NCI-H82 treated with DMSO at 0.1 percent for 48 hours (cell line): ENCODE measurements around the gene LYSMD3.
"Not testable (repeated sequence)": the region's sequence is repeated elsewhere in the genome, so short reads cannot be mapped to it uniquely, and the experiment has no call there.

Source experiments
- DNase-seq: peaks from one replicate; lab custom pipeline; 2025; ENCODE audit not compliant: unreplicated experiment; lab: John Stamatoyannopoulos, UW

LYSMD3 gene

DNA sequence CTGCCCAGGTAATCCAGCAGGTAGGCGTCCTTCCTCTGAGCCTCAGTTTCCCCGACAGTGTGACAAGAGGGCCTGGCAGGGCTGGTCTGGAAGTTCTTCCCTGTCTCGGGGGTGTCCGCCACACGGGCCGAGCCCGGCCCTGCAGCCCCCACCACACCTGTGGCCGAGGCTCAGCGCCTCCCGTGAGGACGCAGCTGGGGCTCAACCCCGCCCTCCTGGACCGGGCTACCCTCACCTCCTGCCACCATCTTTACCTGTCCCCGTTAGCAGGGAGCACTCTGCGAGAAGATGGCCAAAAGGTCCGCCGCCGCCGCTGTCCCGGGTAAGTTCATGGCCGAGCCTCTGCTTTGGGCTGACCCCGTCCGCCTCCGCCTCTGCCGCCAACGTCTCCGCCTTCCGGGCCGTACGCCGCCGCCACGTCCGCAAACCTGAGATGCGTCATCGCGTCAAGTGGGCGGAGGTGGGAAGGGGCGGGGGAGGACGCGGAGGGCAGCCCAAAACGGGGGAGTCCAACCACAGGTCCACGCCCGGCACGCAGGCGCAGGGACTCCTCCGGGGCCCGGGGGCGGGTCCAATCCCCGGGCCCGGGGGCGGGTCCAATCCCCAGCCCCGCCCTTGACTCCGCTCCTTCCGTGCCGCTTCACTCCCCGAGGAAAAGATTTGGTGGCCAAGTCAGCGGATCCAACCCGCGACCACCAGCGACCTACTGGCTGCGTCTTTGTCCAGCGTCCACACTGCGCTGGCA lies at the start of gene LYSMD3:
Gene LYSMD3, minus strand, starts transcription at position 391 of the 745 bp plus-strand sequence. CDS start 4,295 bp downstream, outside the sequence.
- peak; percentile 79 for DNase-seq

DNA sequence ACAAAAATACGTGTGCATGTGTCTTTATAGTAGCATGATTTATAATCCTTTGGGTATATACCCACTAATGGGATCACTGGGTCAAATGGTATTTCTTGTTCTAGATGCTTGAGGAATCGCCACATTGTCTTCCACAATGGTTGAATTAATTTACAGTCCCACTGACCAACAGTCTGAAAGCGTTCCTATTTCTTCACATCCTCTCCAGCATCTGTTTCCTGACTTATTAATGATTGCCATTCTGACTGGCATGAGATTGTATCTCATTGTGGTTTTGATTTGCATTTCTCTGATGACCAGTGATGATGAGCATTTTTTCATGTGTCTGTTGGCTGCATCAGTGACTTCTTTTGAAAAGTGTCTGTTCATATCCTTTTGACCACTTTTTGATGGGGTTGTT lies 47.2 kb upstream of the LYSMD3 start:
- not testable (repeated sequence) for DNase-seq

DNA sequence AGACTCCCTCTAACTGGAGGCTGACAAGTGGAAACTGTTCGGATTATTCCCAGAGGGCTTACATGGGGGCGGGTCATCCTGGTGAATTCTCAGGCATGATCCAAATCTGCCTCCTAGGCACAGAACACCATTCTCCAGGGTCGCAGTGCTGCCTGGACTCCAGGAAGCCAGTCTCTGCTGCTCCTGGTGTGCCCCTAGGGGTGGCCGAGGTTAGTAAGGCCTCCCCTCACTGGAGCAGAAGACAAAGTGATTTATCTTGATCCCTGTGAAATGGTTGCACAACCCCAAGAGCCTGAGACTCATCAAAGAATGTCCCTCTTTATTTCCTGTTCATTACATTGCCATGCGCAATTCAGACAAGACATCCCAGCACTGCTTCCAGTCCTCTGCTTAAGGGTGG lies 46.3 kb upstream of the LYSMD3 start:
- no peak for DNase-seq

DNA sequence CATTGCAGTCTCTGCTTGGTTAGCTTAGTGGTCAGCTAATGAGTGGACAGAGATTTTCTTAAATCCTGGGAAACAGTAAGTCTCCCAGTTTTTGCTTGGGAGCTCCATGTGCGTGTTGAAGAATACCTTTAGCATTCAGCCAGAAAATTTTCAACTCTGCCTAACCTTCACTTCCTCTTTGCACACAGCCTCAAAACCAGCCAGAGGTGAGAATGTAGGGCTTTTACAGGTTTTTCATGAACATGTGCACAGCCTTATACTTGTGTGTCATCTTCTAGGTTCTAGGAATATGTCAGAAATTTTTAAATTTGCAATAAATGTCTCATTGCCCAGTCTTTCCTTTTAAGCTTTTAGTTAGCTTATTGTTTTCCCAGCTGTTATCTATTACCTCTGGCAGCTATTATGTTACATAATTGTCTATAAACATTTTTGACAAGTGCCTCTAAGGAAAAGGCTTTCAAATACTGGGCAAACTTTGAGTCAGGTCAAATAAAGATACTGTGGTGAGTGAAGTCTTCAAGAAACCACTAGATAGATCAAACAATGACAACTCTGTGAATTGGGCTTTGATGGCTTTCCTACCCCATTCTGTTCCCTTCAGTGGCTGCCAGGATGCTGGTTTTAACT lies 41.9 kb upstream of the LYSMD3 start:
- DNase-seq: no peak

DNA sequence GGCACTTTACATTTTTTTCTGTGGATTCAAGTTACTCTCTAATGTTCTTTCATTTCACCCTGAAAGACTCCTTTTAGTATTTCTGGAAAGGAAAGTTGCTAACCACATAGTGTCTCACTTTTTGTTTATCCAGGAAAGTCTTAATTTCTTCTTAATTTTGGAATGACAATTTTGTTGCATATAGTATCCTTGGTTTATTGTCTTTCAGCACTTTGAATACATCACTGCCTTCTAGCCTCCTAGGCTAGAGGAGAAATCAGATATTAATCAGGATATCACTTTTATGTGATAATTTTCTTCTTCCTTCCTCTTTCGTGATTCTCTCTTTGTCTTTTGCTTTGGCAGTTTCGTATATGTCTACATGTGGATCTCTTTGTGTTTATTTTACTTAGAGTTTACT lies 40.6 kb upstream of the LYSMD3 start:
- no peak for DNase-seq

DNA sequence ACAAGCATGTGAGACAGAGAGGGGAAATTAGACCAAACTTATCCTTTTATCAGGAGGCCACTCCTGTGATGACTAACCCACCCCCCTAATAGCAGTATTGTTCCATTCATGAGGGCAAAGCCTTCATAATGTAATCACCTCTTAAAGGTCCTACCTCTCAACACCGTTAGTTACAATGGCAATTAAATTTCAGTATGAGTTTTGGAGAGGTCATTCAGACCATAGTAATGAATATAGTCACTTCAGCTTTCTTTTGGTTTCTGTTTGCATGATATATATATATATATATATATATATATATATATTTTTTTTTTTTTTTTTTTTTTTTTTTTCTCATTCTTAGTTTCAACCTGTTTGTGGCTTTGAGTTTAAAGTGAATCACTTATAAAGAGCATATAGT lies 39.7 kb upstream of the LYSMD3 start:
- DNase-seq: no peak

DNA sequence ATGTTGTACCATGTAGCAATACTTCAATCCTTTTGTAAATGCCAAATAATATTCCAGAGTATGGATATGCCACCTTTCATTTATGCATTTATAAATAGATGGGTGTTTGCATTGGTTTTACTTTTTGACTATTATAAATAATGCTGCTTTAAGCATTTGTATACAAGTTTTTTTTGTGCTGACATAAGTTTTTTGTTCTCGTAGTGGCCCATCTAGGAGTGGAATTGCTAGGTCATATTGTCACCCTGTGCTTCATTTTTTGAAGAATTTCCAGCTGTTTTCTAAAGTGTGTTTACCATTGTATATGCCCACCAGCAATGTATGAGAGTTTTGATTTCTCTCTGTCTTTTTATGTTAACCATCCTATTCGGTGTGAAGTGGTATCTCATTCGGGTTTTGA lies 36.1 kb upstream of the LYSMD3 start:
- no peak for DNase-seq

DNA sequence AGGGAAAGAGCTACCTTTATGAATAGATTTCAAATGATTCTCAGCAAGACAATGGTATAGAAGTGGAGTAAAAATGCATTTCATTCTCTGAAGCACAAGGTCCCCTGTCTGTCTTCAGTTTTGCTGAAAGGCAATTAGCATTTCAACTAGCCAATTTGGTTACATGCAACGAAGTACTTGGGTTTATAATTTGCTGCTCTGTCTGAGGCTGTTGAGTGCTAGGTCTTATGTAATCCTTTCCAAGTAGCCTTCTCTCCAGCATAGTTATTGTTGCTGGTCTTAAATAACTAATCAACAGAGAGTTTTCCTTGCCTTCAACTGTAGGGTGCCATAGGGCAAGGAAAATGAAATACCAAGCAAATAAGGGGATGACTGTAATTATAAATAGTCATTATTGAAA lies 33.7 kb upstream of the LYSMD3 start:
- DNase-seq: peak; percentile 88

DNA sequence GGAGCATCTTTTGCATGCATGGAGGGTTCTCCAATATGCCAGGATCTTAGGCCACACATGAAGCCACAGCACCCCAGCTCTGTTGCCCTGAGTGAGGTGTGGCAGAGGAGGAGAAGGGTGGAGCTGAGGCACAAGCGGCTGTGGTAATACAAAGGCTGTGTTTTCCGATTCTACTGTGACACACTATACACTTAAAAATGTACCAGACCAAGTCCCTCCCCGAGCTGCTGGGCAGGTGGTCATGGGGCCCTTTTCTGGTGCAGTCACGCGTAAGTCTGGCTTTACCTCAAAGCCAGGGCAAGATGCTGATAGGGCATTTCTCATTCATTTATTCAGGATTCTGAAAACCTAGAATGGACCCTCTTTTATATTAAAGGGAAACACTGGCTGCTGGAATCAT lies 33.0 kb upstream of the LYSMD3 start:
- DNase-seq: peak; percentile 80

DNA sequence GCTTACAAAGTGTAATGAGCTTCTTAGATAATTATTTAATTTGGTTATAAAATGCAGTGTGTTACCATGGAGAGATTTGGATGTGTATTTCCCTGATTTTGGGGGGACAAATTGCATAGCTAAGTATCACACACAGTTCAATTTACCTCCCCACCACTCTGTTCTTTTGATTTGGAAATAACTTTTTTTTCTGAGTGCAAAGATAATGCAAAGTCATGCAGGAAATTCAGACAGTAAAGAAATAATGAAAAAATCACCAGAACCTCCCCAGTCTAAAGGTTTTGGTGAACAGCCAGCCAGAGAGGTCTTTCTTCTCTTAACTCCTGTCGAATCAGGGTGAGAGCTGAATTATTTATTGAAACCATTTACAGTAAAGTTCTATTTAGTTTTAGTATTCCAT lies 32.4 kb upstream of the LYSMD3 start:
- DNase-seq: no peak

DNA sequence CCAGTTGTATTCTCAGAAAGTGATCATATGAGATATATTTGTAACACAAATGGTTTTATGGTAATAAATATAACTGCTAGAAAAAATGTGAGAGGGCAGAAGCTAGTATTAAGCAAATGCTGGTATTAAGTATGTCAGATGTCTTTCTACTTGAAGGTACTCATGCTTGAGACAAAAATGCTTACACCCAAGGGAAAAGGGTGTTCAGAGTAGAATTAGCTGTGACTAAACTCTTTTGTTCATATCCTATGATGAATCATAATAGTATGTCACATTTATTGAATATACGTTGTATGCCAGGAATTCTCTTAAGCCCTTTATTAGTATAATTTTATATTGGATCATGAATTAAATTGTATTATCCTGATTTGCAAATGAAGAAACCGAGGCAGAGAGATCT lies 31.4 kb upstream of the LYSMD3 start:
- DNase-seq: peak; percentile 10

DNA sequence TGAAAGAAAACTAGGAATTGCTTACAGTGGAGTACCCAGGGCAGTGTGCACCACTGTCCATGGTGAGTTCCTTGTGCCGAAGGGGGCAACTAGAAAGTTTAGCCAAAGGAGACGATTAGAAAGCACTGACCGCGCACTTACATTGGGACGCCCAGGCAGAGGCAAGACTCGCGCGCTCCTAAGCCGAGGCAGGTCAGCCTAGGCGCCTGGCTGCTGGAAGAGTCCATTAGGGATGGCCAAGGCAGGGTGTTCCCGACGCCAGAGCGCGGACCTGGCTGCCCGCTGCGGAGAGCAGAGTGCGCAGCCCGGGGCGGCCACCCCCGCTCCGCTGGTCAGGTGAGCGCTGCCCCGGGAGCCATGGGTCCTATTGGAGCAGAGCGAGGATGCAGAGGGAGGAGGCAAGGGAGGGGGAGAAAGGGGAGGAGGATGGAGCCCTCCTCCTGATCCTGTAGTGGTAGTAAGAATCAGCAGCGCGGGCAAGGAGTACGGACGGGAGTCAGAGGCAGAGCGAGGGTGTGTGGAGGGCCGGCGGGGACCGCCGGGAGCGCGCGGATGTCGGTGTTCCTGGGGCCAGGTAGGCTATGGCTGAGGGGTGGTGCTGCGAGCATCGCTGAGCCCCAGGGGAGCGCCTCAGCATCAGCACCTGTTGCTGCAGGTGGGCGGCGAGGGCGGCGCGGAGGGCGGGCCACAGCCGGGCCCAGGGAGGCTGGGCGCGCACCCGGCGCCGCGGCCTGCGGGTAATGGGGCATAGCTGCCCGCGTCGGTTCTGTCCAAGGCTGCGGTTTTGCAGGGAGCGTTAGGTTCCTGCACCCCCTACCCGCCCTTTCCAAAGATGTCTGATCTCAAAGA lies 29.2 kb upstream of the LYSMD3 start, which contains the start of gene ADGRV1:
Gene ADGRV1, plus strand, starts transcription at position 454 of the 849 bp plus-strand sequence. Its CDS starts 99 bp downstream, at position 553.
- peak; percentile 91 for DNase-seq

DNA sequence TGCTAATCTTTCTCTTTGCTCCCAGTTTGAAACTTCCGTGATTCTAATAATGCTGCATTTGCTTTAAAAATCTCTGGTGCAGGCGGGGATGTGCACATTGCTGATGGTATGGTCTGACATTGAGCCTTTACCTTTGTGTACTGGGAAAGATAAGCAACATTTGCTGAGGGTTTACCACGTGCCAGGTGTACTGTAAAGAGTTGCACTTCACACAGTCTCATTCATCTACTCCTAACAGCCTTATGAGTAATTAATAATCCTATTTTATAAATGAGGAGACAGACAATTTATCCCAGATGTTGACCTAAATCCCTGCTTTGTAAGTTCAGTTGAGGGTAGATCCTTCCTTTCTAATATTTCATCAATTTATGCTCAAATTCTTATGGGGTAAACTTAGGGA lies 28.5 kb upstream of the LYSMD3 start:
- peak; percentile 39 for DNase-seq

DNA sequence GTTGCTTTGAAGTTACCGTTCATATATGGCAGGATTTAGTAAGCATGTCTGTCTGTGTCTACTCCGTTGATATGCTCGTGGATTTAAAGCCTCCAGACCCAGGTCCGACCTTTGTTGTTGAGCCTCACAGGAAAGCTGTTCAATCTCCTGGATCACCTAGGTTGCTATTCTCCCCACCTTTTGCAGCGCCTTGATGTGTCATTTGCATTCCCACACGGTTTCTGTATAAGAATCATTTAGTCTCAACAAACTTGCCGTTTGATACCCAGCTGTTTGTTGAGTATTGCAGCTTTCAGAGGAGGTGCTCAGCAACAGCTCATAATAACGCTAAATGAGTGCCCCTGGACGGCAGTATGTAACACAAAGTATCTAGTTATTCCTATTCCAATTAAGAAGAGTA lies 28.0 kb upstream of the LYSMD3 start:
- peak; percentile 12 for DNase-seq

DNA sequence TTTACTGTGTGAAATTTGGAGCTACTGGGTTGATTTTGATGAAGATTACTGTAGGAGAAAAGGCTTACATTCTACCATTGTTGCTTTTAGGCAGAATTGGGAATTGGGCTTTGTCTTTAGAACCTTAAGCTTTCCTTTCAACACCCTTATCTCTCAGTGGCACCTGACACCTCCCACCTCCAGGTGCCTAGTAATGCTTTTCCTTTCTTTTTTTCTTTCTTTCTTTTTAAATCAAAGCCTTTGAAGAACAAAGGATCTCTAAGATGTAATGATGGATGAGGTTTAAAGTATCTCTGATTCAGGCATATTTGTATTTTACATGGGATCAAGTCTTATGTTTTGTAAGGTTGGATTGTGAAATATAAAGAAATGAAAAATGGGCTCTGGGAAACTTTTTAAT lies 26.3 kb upstream of the LYSMD3 start:
- no peak for DNase-seq

DNA sequence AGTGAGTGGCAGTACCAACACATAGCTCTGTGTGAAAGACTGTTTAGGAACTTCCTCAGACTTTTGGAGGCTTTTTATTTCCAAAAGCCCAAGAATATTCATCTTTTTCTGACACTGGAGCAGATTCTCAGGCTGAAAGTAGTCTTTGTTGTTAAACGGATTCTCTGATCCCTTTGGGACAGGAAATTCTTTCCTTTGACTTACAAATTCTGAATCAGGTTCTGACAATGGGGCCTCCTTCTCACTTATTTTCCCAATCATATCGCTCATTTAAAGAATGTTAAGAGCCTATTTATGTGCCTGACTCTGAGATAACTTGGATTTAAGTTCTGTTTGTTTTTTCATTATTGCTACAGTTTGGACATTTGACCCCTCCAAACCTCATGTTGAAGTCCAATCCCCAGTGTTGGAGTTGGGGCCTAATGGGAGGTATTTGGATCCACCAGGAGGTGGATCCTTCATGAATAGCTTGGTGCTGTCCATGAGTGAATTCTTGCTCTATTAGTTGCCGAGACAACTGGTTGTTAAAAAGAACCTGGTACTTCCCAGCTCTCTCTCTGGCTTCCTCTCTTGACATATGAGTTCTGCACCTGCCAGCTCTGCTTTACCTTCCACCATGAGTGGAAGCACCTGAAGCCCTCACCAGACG lies 25.1 kb upstream of the LYSMD3 start:
- DNase-seq: no peak

DNA sequence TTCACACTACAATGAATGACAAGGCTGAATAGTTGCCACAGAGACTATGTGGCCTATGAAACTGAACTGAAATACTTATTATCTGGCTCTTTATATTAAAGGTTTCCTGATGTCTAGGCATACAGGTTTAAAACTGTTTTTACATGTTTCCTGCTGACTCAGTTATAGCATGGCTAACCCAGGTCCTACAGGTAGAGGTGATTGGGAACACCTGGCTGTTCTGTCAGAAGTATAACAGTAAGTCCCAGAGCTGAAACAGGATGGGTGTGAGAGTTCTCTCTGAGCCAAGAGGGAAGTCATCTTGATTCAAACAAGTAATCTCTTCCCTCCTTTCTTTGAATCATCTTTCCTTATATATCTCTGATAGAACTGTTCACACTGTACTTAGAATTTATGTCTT lies 24.3 kb upstream of the LYSMD3 start:
- no peak for DNase-seq

DNA sequence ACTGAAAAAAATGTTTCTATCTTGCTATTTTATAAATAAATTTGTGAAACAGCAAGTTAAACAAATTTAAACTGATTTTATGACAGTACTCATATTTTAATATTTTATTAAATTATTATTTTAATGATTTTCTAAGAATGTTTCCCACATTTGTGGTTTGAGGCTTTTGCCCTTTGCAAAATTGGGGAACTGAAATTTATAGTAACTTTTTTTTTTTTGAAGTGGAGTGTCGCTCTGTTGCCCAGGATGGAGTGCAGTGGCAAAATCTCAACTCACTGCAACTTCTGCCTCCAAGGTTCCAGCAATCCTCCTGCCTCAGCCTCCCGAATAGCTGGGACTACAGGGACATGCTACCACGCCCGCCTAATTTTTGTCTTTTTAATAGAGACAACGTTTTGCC lies 22.0 kb upstream of the LYSMD3 start:
- no peak for DNase-seq

DNA sequence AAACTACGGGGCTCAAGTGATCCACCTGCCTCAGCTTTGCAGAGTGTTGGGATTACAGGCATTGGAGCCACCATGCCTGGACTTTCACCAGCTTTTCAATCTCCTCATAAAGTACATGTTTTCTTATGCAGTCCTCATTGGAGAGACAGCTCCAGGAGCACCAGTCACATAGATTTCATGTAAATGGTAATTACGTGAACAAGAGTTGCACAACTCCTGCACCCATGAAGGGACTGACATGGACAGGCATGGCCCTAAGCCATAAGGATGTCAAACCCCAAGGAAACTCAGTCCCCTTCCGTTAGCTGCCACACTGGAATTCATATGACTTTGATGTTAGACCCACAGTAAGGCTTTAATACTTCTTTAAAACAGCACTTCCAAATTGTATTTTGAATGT lies 21.6 kb upstream of the LYSMD3 start:
- DNase-seq: no peak

DNA sequence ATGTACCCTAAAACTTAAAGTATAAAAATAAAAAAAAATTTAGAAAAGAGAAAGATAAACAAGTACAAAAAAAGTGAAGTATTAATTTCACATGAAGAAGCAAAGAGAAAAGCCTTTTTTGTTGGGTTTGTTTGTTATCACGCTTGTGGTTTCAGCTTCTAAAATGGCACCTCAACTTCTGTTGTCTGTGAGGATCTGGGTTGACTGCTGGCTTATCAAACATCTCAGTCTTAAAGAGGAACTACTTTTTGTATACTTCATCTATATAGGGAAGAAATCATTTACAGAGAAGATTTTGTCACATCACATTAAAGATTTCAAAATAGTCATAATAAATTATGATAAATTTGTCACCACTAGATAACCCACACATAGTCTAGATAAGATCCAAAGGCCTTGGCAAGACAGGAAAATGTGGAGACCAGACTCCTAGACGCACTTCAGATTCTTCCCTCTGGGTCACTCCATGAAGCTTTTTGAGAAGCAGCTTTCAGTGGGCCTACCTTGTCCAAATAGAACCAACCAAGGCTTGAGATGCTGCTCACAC lies 20.4 kb upstream of the LYSMD3 start:
- no peak for DNase-seq

DNA sequence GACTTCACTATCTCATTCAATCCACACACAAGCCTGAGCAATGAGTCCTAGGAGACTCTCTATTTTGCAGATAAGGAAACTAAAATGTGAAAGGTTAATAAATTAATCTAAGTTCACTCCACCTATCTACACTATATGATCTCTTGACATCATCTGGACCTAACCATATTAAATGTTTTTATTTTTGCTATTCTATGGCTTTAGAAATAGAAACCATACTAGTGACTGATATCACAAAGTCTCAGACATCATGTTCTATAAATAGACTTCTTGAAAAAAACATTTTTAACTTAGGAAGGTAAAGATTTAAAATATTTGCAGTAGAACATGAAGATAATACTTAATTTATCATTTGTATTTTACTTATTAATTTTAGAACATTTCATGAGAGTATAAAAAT lies 19.8 kb upstream of the LYSMD3 start:
- DNase-seq: no peak
